ENCODE results near the gene MUC13. TPM values are rescaled to one million over a fixed set of nuclear protein-coding genes. Genes with fewer than 3 reads are reported as not detected.

MUC13 gene
- total RNA-seq, 1 experiment from 2014 or later: 0.13 TPM

DNA sequence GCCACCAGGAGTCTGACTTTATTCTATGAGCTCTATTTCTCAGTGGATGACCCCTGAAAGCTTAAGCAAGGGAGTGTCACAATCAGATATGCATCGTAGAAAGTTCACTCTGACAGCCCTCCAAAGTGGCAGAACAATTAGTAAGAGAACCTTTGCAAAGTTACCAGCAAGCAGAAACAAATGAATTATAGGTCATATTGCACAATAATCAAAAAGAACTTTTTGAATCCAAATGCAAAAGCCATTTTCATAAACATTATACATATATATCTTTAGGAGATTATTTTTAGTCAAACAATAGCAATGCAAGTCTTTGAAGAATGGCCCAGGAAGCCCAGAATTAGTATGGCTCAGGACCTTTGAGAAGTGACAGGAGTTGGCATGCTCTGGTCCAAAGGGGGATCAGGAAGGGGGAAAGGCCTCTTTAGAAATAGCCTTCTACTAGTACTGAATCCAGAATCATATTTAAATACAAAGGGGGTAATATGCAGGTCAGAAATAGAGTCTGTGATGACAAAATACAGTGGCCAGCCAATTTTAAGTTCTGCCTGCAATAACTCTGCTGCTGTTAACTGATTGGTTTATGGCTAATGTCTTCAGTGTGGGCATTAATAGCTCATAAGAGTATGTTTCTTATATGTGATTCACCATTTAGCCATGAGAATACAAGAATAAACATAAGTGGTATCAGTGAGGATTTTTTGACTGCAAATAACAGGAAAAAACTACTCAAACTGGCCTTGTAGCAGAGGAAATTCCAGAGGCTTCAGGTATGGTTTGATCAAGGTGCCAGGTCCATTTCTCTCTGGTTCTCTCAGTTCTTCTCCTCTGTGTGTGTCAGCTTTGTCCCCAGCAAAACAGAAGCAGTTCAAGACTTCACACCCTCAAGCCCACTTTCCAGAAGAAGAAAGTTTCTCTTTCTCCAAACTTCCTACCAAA, 30.4 kb downstream of the MUC13 start:
- in situ Hi-C loops (cut with HindIII; ENCODE audit: low pct_unique_long_range_greater_than_20kb, low sequenced_read_pairs) (no loop called here), intact Hi-C loops (cut with micrococcal nuclease; ENCODE audit: unreplicated experiment) (loop anchor here (10.0 kb wide), 1 partner anchor 339 kb away; no protein-coding TSS in a partner anchor)
- no peak overlapping the region for H3K27ac ChIP-seq (ENCODE audit: low read length)
- TF ChIP-seq REST (IDR thresholded peaks at IDR 0.05; ENCODE audit: insufficient read depth in 1 of 2, low read depth in 2 of 2, low read length in 1 of 2) (no peak), TCF7L2 (IDR thresholded peaks at IDR 0.05; ENCODE audit: low read depth, low read length) (no peak), CTCF (IDR thresholded peaks at IDR 0.05) (no peak), SIN3A (IDR thresholded peaks at IDR 0.05; ENCODE audit: borderline replicate concordance, insufficient read depth, low read depth, low read length) (no peak), POLR2AphosphoS5 (IDR thresholded peaks at IDR 0.05; ENCODE audit: low read depth, low read length) (no peak)
- no peak for DNase-seq (ENCODE audit: low read depth, low spot score)
- peaks cover 9% of the 10 kb centered on the region for H3K4me1 ChIP-seq (ENCODE audit: control insufficient read depth, insufficient read depth, low read length)
- H3K36me3 ChIP-seq (ENCODE audit: control insufficient read depth, insufficient read depth, low read length): no peaks in the 10 kb centered on the region
- no peak overlapping the region for H3K4me3 ChIP-seq (ENCODE audit: low read depth in 2 of 2, low read length in 2 of 2)
- no peaks in the 10 kb centered on the region for H3K9me3 ChIP-seq (ENCODE audit: control insufficient read depth, insufficient read depth, low read depth, low read length)
- no peak for ATAC-seq
- no TSS peak for BruUV-seq (replicated peaks)
- CTCF ChIA-PET: interaction anchor here (1.5 kb wide), 1 partner anchor 143 kb away, joined by 6 read pairs; no protein-coding TSS in a partner anchor
- POLR2A ChIA-PET: interaction anchor here (0.5 kb wide), 1 partner anchor 8 kb away, joined by 6 read pairs; no protein-coding TSS in a partner anchor
- H3K27me3 ChIP-seq (ENCODE audit: control insufficient read depth, insufficient read depth, low read length): no peaks in the 10 kb centered on the region

GRCh38 chr3:124896824-124897526, 37.6 kb downstream of the MUC13 start:
- BruUV-seq (replicated peaks): no TSS peak
- H3K9me3 ChIP-seq (ENCODE audit: control insufficient read depth, insufficient read depth, low read depth, low read length): no peaks in the 10 kb centered on the region
- H3K36me3 ChIP-seq (ENCODE audit: control insufficient read depth, insufficient read depth, low read length): no peaks in the 10 kb centered on the region
- TF ChIP-seq SIN3A (IDR thresholded peaks at IDR 0.05; ENCODE audit: borderline replicate concordance, insufficient read depth, low read depth, low read length): no peak
- ATAC-seq (no peak), DNase-seq (ENCODE audit: low read depth, low spot score) (no peak)
- in situ Hi-C loops (cut with HindIII; ENCODE audit: low pct_unique_long_range_greater_than_20kb, low sequenced_read_pairs) (no loop called here), intact Hi-C loops (cut with micrococcal nuclease; ENCODE audit: unreplicated experiment) (no loop called here)
- no peak overlapping the region for H3K4me3 ChIP-seq (ENCODE audit: low read depth in 2 of 2, low read length in 2 of 2)
- POLR2A ChIA-PET: interaction anchor here (0.7 kb wide), 1 partner anchor 123 kb away, joined by 3 read pairs; no protein-coding TSS in a partner anchor
- H3K4me1 ChIP-seq (ENCODE audit: control insufficient read depth, insufficient read depth, low read length): peaks cover 9% of the 10 kb centered on the region
- no peak overlapping the region for H3K27ac ChIP-seq (ENCODE audit: low read length)
- CTCF ChIA-PET: interaction anchor here (0.6 kb wide), 1 partner anchor 111 kb away, joined by 4 read pairs; no protein-coding TSS in a partner anchor
- H3K27me3 ChIP-seq (ENCODE audit: control insufficient read depth, insufficient read depth, low read length): no peaks in the 10 kb centered on the region

Measured in Panc1 (cell line).